GM19043 (cell line): ENCODE results near the gene ABCG8.
A peak's percentile ranks its signal among the peaks of the same experiment; 100 is the strongest.

Experiments used
- ATAC-seq: cut with Tn5 transposase; IDR thresholded peaks from one replicate; pipeline ENCODE4 v1.9.1; 2021; ENCODE audit warnings: low read depth; ENCODE audit not compliant: unreplicated experiment

ABCG8 gene

DNA sequence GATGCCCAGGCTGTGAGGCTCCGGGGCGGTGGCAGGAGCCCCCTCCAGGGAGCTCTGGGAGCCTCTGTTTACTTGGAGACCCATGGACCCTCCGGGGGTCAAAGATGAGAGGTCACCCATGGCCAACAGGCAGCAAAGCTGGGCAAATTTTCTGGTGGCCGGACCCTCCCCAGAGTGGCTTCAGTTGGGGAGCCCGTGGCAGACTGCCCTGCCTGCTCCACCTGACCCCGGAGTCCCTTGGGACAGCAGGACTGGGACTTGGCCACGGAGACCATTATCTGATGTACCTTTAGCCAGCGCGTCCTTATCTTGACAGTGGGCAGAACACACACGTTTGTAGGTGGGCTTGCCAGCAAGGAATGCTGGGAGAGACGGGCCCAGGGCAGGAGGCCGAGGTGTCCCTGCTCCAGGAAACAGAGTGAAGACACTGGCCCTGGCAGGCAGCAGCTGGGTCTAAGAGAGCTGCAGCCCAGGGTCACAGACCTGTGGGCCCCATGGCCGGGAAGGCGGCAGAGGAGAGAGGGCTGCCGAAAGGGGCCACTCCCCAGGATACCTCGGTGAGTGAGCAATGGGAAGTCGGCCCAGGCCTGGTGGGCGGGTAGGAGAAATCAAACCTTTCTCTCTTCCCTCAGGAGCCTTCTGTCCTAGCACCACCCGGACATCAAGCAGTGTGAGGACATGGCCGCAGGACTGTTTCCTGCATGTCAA lies at the start of gene ABCG8, which contains the start of gene ABCG5:
TSS of gene ABCG8 (plus strand) at position 412 of the 708 bp plus-strand sequence. CDS start at position 495, 83 bp downstream.
TSS of gene ABCG5 (minus strand) at position 280 of the 708 bp plus-strand sequence. CDS start at position 120, 160 bp downstream.
- ATAC-seq = no peak

DNA sequence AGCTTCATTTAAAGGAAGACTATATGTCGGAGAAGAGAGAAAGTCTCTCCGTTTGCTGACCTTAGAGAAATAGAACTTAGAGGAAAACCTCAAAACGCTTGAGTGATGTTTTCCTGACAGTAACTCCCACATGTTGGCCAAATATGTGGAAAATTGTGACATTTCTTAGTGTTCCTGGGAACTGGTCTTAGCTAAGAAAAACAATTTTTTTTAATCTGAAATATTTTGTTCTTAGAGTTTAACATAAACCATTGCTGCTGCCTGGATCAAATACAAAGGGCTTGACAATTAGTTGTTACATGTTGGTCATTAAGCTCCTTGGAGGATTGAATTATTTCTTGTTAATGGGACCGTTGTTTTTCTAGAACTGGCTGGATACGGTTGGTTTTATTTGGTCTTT lies 48.6 kb upstream of the ABCG8 start:
- ATAC-seq = no peak

DNA sequence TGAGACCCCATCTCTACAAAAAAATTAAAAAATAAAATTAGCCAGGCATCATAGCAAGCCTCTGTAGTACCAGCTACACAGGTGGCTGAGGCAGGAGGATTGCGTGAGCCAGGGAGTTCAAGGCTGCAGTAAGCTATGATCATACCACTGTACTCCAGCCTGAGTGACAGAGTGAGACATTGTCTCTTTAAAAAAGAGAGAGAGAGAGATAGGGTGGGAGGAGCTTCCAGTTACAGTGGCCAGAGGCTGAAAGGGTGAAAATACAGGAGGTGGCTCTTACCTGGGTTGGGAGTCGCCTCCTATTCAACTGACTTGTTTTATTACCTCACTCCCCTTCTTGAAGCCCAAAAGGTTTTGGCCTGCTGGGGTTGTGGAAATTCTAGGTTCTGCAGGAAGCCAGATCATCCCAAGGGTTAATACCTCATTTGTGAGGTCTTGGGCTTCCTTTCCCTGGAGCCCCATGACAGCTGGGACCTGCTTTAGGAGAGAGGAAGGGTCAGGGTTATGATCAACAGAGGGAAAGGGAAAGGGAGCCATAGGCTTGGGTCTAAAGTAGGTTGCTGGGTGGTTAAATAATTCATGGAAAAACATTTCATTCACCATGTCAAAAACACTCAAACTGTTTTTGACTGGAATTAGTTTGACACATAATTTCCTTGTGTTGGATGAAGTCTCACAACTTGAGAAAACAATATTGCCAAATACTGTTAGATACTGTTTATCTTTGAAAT lies 47.6 kb upstream of the ABCG8 start:
- no peak for ATAC-seq

DNA sequence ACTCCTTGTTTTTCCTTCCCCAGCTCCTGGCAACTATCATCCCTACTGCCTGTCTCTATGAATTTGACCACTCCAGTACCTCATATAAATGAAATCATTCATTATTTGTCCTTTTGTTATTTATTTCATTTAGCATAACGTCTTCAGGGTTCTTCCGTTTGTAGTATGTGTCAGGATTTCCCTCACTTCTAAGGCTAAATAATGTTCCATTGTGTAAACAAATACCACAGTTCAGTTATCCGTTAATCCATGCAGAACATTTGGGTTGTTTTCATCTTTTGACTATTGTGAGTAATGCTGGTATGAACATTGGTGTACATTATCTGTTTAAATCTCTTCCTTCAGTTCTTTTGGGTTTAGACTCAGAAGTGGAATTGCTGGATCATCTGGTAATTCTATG lies 46.1 kb upstream of the ABCG8 start:
- peak; percentile 86 for ATAC-seq

DNA sequence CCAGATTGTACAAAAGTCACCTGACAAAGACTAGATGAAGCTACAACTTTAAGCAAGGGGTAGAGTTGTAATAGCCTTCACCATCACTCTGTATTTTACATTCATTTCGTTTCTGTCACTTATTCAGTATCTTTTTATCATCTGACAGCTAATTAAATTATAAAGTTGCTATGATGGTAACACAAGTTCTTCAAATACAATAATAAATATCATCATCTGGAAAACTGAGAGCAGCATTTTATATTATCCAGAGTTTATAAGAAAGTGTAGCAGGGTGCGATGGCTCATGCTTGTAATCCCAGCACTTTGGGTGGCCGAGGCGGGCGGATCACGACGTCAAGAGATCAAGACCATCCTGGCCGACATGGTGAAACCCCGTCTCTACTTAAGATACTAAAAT lies 43.8 kb upstream of the ABCG8 start:
- ATAC-seq = no peak

DNA sequence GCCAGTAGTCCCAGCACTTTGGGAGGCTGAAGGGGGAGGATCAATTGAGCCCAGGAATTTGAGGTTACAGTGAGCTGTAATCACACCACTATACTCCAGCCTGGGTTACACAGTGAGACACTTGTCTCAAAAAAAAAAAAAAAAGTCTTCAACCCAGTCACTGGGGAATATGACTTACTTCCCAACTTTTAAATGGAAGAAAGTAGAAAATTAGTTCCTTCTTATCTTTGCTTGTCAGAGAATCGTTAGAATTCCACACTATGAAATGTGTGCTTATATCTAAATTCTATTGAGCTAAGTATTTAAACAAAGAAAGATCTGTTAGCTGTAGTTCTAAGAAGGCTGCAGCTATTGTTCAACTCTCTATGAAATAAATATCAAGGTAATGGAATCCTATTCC lies 42.6 kb upstream of the ABCG8 start:
- no peak for ATAC-seq

DNA sequence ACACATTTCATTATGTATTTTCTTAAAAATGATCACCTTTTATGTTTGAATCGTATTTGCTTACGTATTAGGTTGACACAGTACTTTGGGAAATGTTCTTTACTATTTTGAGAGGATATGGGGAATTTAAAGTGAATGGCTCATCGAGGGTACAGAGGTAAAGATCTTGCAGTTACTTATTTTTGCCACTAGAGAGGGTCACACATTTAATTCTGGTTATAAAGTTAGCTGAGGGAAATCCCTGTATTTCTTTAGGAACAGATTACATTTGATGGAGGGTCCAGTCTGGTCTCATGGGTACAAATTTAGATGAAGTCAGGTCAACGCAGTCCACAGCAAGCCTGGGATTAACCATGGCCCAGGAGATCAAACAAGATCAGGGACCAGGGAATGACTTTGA lies 40.5 kb upstream of the ABCG8 start:
- ATAC-seq = no peak

DNA sequence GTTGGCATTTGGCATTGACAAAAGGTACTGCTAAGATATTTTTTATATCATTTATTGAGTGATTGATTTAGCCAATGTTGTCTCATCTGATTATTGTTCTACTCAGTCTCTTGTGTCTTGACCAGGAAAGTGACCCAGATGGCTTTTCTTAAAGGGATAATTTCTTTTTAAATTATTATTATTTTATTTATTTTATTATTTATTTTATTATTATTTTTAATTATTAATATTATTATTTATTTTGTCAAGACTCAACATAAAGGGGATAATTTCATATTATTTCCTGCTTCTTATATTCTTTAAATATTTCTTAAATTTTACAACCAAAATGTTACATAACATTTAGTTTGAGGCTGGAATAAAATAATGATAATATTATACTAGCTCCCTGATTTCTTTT lies 37.9 kb upstream of the ABCG8 start:
- ATAC-seq = no peak

DNA sequence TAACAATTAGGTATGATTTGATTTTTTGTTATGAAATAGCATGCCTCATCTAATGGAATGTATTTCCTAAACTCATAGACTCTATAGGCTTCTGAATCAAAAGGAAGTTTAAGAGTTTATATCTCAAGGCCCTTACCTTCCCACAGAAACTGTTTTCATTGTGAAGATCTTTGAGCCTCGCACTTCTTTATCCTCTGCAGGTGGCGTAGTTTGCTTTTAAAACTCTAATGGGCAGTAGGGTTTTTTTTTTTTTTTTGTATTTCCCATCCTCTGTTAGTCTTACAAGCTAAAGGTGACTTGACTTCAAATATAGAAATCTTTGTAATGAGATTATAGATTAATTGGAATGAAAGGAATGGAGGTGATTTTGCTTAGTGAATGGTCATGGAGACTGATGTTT lies 36.6 kb upstream of the ABCG8 start:
- ATAC-seq = no peak

DNA sequence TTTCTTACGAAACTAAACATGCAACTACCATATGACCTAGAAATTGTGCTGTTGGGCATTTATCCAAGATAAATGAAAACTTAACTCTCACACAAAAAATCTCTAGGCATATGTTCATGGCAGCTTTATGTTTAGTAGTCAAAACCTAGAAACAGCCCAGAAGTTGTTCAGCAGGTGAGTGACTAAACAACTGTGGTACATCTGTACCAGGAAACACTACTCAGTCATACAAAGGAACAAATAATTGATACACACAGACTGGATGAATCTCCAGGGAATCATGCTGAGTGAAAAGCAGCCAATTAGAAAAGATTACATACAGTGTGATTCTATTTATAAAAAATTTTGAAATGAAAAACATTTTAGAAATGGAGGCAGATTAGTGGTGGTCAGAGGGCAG lies 35.7 kb upstream of the ABCG8 start:
- ATAC-seq = no peak

DNA sequence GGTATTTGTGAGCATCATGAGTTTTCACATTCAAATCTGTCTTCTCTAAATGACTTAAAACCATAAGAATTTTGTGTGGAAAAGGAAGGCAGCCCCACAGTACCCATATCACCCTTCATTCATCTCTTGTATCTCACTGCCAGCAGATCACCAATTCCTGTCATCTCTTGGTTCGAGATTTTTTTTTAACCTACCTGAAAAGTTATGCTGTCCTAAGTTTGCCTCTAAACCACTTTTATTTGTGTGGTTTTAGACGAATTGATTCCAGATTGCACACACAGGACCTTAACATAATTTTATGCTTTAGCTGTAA lies 32.1 kb upstream of the ABCG8 start:
- no peak for ATAC-seq

DNA sequence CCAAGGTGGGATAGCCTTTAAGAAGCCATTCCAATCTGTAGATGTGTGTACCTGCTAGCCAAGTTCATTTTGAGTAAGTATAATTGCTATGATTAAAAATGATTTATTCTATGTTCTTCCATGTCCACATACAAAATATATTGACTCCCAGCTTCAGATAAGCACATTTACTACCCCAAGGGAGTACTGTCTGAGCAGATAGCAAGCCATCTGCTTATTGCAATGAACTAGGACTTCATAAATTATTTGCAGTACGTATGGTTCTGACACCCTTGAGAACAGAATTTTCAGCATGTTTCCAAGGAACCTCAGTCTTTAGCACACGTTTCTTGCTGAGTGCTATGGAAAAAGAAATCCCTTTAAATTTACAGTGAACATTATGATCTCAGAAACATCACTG lies 28.3 kb upstream of the ABCG8 start:
- no peak for ATAC-seq

DNA sequence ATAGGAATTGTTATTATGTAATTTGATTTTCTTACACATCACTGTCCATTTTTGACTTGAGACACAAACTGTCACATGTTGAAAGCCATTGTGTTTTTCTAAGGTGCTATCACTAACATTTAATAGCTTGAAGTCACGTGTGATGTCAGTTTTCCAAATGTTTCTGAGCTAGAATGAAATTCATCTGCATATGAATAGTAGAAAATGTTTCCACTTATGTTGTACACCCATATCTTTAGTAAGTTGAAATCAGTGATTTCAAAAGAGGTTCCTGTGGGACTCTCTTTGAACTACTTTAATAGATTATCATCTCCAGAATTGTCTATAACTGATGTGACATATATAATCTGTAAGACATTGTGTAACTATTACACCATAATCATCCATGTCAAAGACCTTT lies 27.9 kb upstream of the ABCG8 start:
- no peak for ATAC-seq

DNA sequence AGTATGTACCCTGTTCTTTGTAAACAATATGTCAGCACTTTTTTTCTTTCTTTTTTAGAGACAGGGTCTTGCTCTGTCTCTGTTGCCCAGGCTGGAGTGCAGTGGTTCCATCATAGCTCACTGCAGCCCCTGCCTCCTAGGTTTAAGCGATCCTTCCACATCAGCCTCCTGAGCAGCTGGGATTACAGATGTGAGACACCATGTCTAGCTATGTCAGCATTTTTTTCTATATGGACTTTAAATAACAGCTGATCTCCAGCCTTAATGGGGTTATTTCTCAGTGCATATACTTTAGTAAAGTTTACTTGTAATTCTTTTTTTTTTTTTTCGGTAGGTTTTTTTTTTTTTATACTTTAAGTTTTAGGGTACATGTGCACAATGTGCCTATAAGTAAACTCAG lies 26.8 kb upstream of the ABCG8 start:
- no peak for ATAC-seq

DNA sequence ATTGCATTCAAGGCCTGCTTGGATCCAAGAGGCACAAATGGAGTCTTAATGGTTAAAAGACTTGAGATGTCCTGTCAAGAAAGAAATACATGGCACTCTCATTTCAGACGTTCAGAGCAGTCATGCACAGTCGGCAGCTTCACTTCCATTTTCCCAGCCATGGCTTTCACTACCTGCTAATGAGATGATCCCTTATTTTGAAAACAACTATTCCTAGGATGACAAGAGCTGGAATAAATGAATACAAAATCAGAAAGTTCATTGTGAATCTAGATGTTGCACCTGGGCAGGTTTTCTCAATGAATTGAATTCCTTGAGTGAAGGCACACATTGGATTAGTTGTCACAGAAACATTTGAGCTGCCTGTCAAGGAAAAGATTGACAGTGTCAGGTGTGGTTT lies 25.8 kb upstream of the ABCG8 start:
- ATAC-seq = no peak

DNA sequence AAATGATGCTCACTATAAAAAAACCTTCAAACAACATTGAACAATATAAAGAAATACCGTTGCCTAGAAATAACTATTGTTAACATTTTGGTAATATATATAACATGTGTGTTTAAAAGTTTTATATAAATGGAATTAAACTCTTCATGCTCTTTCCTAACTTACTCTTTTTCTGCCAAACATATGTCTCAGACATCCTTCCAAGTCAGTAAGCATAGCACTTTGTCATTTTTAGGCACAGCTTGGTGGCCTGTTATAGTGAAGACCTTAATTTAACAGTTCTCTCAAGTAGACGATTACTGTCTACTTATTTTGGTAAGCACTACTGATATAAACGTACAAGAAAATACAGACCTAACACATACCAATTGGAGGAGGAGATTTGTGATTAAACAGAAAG lies 24.1 kb upstream of the ABCG8 start:
- no peak for ATAC-seq

DNA sequence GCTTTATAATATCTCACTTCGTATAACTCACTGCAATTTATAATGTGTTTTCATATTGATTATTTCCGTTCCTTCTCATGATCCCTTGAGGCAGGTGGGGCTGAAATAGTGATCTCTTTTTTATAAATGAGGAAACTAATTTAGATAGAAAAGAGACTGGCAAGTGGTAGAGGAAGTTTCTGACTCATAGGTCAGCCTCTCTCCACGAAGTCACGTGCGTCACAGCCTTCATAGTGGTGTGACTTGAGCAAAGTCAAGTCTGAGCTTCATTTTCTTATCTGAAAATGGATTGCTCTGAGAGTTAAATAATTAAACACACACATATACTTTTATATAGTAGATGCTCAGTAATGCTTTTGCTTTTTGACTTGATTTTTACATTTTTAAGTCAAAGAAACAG lies 20.0 kb upstream of the ABCG8 start:
- ATAC-seq = no peak

DNA sequence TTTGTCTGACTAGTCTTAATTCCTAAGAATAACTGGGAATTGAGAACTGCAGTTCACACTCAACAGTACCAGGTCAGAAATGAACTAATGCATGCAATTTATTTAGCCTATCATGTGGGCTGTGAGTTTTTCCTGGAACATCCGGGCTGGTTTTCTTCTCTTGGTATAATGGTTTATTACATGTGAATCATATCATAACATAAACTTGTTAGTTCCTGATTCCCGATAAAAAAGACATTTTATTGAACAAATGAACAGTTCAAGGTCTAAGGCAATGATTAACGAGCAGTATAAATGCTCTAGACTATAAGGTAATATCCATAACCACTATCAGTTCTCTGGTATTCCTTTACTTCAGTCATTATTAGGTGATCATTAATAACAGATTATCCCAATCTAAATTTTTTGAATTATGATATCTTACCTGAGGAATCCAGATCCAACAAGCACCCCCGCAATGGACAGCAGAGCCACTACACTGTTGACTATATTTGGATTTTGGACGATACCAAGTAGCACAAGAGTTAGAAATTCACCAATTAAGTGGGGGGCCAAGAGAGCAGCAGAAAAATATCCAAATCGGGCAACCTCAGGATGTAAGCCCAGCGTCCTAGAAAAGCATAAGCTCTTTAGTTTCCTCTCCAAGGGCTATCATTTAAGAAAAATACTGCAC lies 19.1 kb upstream of the ABCG8 start:
- ATAC-seq = no peak

DNA sequence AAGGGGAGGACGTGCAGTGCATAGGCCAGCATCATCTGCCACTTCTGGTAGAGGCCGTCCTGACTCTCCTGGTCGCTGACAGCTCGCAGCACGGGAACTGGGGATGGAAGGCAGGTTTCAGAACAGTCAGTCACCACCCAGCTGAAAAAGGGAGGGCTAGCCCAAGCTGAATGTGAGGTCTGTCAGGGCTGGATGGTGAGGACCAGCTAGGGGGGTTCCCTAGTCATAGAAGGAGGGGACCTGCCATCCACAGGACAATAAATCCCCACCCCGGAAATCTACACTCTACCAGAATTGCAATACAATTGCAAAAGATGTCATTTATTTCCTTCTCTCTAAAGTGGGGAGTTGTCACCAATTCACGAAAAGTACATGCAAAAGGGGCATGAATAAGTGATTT lies 15.9 kb upstream of the ABCG8 start:
- no peak for ATAC-seq

DNA sequence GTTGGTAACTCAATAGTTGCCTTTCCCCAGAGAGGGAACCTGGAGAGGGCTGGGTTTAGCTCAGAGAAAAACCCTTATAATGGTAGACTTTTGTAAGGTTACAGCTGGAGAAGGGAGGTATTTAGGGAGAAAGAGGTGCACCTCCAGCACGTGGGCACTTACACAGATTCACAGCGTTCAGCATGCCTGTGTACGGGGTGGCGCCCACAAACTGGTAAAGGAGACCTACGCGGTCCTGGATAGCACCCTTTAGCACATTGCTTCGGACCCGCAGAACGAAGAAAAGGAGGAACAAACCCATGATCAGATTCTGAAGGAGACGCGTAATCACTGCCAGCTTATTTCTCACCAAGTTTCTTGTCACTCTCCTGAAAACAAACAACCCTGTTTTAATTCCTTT lies 15.0 kb upstream of the ABCG8 start:
- ATAC-seq = no peak

DNA sequence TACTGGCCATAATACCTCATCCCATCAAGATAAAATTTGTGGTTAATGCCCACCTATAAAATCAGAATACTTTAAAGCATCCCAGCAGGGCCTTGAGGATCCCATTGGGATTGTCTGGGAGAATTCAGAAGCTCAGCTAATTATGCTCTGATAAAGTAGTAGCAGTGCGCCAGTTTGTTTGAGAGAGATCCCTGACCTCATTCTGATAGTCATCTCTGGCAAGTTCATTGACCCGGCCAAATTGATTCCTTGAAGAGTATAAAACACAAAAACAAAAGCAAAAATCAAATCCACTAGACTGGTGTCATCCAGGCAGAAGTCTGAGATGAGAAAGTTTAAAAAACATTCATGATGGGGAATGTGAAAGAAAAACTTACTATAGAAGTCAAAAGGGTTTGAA lies 14.3 kb upstream of the ABCG8 start:
- no peak for ATAC-seq

DNA sequence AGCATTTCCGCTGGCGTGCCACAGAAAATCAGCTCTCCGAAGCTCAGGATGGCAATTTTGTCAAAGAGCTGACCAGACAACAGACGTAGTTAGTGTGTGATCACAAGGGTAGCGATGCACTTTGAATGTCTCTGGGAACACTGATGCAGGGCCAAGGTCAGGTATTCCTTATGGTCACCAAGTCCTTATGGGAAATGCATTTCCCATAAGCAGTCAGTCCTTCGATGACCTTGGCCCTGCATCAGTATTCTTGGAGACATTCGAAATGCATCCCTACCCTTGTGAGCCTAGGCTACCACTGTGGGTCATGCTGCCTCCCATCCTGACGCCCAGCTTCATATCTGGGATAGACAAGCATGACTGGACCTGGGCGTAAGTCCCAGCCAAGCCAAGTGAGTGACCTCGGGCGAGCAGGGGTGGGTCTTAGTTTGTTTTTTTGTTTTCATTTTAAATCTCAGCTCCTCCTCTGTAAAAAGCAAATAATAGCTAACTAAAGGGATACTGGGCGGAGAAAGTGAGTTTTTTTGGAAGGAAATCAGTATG lies 13.7 kb upstream of the ABCG8 start:
- no peak for ATAC-seq
